CD14-positive monocyte (primary cell): ENCODE measurements around the gene IRF7. TPM values are rescaled to one million over a fixed set of nuclear protein-coding genes. Genes with fewer than 3 reads are reported as not detected.

Experiments
- DNase-seq, 3 donors: peaks; one replicate each; pipeline ENCODE4 v3.0.0-alpha.2; 2011 to 2022
- H2AFZ ChIP-seq: 2 replicates; pipeline ENCODE4 v1.6.0; 2012; ENCODE audit warnings: mild to moderate bottlenecking, low read depth, low read length, inconsistent platforms; ENCODE audit not compliant: insufficient read depth, poor library complexity, severe bottlenecking
- H3K27ac ChIP-seq, 2 donors: 1 replicate in 1 of 2; 2 replicates in 1 of 2; pipeline ENCODE4 v1.5.1; 2012 to 2013; ENCODE audit warnings: low read length in 2 of 2, control low read depth in 1 of 2, inconsistent platforms in 1 of 2, low read depth in 1 of 2, mild to moderate bottlenecking in 1 of 2
- H3K27me3 ChIP-seq, 2 donors: one replicate each; pipeline versions ENCODE4 v1.6.0 to v1.6.1; 2011 to 2013; ENCODE audit warnings: low read length in 2 of 2; ENCODE audit not compliant: control insufficient read depth in 2 of 2, insufficient read depth in 2 of 2
- H3K36me3 ChIP-seq, 2 donors: replicated peaks in 1 of 2; 1 replicate in 1 of 2; 2 replicates in 1 of 2; pipeline versions ENCODE4 v1.5.1 to v1.6.1; 2012 to 2013; ENCODE audit warnings: low read length in 2 of 2, control low read depth in 1 of 2, inconsistent platforms in 1 of 2, mild to moderate bottlenecking in 1 of 2; ENCODE audit not compliant: insufficient read depth in 2 of 2, control insufficient read depth in 1 of 2
- H3K4me1 ChIP-seq, 2 donors: 1 replicate in 1 of 2; 2 replicates in 1 of 2; pipeline versions ENCODE4 v1.5.1 to v1.6.1; 2012 to 2013; ENCODE audit warnings: low read length in 2 of 2, control low read depth in 1 of 2, inconsistent platforms in 1 of 2, mild to moderate bottlenecking in 1 of 2, moderate library complexity in 1 of 2; ENCODE audit not compliant: insufficient read depth in 2 of 2, control insufficient read depth in 1 of 2
- H3K4me2 ChIP-seq: replicated peaks from 2 replicates; pipeline ENCODE3; 2012; ENCODE audit warnings: low read length, moderate library complexity, mild to moderate bottlenecking; ENCODE audit not compliant: poor library complexity, severe bottlenecking; ENCODE audit errors: extremely low read depth
- H3K4me3 ChIP-seq, 3 experiments: fragments of 200-600 bp in 1 of 3; sonication (generic) in 1 of 3; replicated peaks in 1 of 3; 1 replicate in 2 of 3; 2 replicates in 1 of 3; pipeline ENCODE4 v1.5.1; 2011 to 2013; ENCODE audit warnings: low read length in 3 of 3, mild to moderate bottlenecking in 3 of 3, control low read depth in 2 of 3, low read depth in 2 of 3, inconsistent platforms in 1 of 3, moderate library complexity in 1 of 3
- H3K79me2 ChIP-seq: 2 replicates; pipeline ENCODE4 v1.6.0; 2012; ENCODE audit warnings: mild to moderate bottlenecking, control low read depth, inconsistent platforms, low read length, moderate library complexity; ENCODE audit not compliant: insufficient read depth
- H3K9ac ChIP-seq: 2 replicates; pipeline ENCODE4 v1.6.0; 2017; ENCODE audit warnings: low read length, mild to moderate bottlenecking; ENCODE audit not compliant: insufficient read depth, poor library complexity, severe bottlenecking
- H3K9me3 ChIP-seq, 2 donors: replicated peaks in 1 of 2; 1 replicate in 1 of 2; 2 replicates in 1 of 2; pipeline versions ENCODE4 v1.5.1 to v1.6.1; 2012 to 2013; ENCODE audit warnings: low read length in 2 of 2, control low read depth in 1 of 2; ENCODE audit not compliant: control insufficient read depth in 1 of 2, insufficient read depth in 1 of 2
- H4K20me1 ChIP-seq: 2 replicates; pipeline ENCODE4 v1.6.0; 2012; ENCODE audit warnings: mild to moderate bottlenecking, low read length, control low read depth, moderate library complexity; ENCODE audit not compliant: insufficient read depth
- H3K27ac Mint-ChIP-seq, 7 donors: one replicate each; pipeline ENCODE4 v1.8.0; 2020; ENCODE audit warnings: mild to moderate bottlenecking in 7 of 7, mixed read lengths in 7 of 7, moderate library complexity in 6 of 7, inconsistent platforms in 2 of 7
- H3K27me3 Mint-ChIP-seq, 3 donors: one replicate each; pipeline ENCODE4 v1.8.0; 2021 to 2022; ENCODE audit warnings: low read depth in 3 of 3, mild to moderate bottlenecking in 3 of 3, mixed read lengths in 3 of 3, moderate library complexity in 3 of 3, inconsistent platforms in 1 of 3
- H3K36me3 Mint-ChIP-seq, 2 donors: one replicate each; pipeline ENCODE4 v1.8.0; 2020; ENCODE audit warnings: mixed read lengths in 2 of 2, inconsistent platforms in 1 of 2, mild to moderate bottlenecking in 1 of 2
- H3K4me1 Mint-ChIP-seq: one replicate; pipeline ENCODE4 v1.8.0; 2020; ENCODE audit warnings: mild to moderate bottlenecking, mixed read lengths
- H3K4me3 Mint-ChIP-seq, 2 donors: one replicate each; pipeline ENCODE4 v1.8.0; 2020; ENCODE audit warnings: mild to moderate bottlenecking in 2 of 2, mixed read lengths in 2 of 2, moderate library complexity in 1 of 2
- H3K9me3 Mint-ChIP-seq, 7 donors: one replicate each; pipeline ENCODE4 v1.8.0; 2020 to 2022; ENCODE audit warnings: mixed read lengths in 7 of 7, mild to moderate bottlenecking in 6 of 7, moderate library complexity in 6 of 7, inconsistent platforms in 2 of 7
- CTCF ChIP-seq: fragments of 200-600 bp; IDR thresholded peaks from one replicate; pipeline ENCODE4 v1.8.0; 2022; ENCODE audit warnings: antibody characterized with exemption, mild to moderate bottlenecking
- WGBS: methylation state at CpG from one replicate; pipeline ENCODE4 v1.1.5; 2013; ENCODE audit warnings: missing lambda C conversion rate; ENCODE audit not compliant: insufficient coverage; 5-methylcytosine and 5-hydroxymethylcytosine counted together
- intact Hi-C, 2 donors: fragments of 100-400 bp; cut with micrococcal nuclease; formaldehyde crosslinking; loops; one replicate each; pipeline versions ENCODE4 v1.15.0 to v1.15.1; 2023
- polyA plus RNA-seq, 3 donors: library from polyadenylated mRNA; depleted of rRNA in 1 of 3; unstranded in 2 of 3; stranded (reverse) in 1 of 3; fragments of 300-500 nt in 2 of 3; fragments of >200 nt in 1 of 3; fragmentation: Illumina TruSeq in 2 of 3; gene quantifications; 1 replicate in 2 of 3; 2 replicates in 1 of 3; pipeline ENCODE4 v1.2.3, GENCODE V29; 2012 to 2021

Gene IRF7
- polyA plus RNA-seq, 3 donors = 38.6 to 125 (median 42.9) TPM

DNA sequence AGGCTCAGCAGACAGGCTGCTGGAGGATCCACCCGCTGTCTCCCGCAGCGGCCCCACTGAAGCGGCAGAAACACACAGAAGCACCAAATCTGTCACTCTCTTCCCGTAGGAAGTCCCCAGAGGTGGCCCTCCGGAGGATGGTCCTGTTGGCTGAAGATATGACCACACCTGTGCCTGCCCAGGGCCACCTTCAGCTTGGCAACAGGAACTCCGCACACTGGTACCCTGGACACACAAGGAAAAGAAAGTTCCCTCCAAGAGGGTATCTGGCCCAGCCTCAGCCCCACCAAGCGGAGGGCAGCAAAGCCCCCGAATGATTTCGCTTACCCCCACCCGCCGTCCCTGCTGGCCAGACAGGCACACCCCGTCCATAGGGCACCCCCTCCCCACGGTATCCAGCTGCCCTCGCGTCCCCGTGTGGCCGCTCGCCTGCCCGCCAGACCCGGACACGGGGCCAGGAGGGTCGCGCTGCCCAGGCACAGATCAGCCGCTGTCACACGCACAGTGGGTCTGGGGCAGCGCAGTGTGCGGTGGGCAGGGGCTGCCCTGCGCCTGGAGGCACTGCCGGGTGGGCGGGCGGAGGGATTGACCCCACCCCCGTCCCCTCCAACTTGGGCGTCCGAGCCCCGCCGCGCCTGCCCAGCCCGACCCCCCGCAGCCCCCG, 48.0 kb downstream of the IRF7 start:
- peaks cover 9 to 19% of the 10 kb centered on the region in 2 donors for H3K4me1 ChIP-seq
- peak overlapping the region; percentile 89 for H3K4me2 ChIP-seq
- H3K36me3 Mint-ChIP-seq = peaks cover 5 to 12% of the 10 kb centered on the region in 2 donors
- peaks cover 8% of the 10 kb centered on the region for H4K20me1 ChIP-seq
- no peak overlapping the region for H3K27ac ChIP-seq
- H2AFZ ChIP-seq = peak overlapping the region; percentile 67
- no peaks in the 10 kb centered on the region for H3K9me3 ChIP-seq
- H3K27me3 Mint-ChIP-seq = peaks cover 16 to 49% (median 46%) of the 10 kb centered on the region in 3 donors
- H3K4me3 ChIP-seq = peak overlapping the region in 1 of 3 experiments; percentile 73
- H3K4me1 Mint-ChIP-seq = peaks cover 8% of the 10 kb centered on the region
- H3K4me3 Mint-ChIP-seq = peak overlapping the region; percentile 66 to 85
- intact Hi-C loops = no loop called here
- TF ChIP-seq CTCF = no peak
- no peak for DNase-seq
- peak overlapping the region in 1 of 7 donors; percentile 21 for H3K27ac Mint-ChIP-seq
- H3K79me2 ChIP-seq = no peaks in the 10 kb centered on the region
- H3K9ac ChIP-seq = no peak overlapping the region
- H3K9me3 Mint-ChIP-seq = peaks cover 0 to 13% (median 0%) of the 10 kb centered on the region in 7 donors
- peaks cover 0 to 30% of the 10 kb centered on the region in 2 donors for H3K27me3 ChIP-seq
- H3K36me3 ChIP-seq = peaks cover 0 to 11% of the 10 kb centered on the region in 2 donors
- WGBS = 31% methylated on average over 40 of the region's 41 CpGs

DNA sequence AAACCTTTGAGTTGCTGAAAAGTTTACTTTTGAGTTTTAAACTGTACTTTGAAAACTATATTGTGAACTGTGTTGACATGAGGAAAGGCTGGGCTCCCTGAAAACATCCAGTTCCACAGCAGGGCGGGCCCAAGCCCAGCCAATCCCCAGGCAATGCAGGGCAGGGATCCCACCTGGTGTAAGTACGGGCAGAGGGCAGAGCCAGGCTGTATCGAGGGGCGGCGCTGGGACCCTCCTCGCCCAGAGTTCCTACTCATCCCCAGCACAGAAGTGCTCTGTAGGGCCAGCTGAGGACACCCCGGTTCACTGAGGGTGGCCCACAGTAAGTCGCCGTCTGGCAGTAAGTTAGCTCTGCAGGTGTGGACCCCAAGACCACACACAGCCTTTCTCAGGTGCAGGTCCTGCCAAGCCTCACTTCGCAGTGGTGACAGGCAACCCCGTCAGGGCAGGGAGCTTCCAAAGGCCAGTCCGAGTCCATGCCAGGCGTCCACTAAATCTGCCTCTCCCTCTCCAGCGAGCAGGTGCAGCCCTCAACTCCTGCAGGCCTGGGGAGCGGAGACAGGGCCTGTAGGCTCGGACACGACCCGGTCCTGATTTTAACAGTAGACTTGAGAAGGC, 48.6 kb downstream of the IRF7 start:
- peaks cover 0 to 30% of the 10 kb centered on the region in 2 donors for H3K27me3 ChIP-seq
- H3K4me1 ChIP-seq = peaks cover 9 to 25% of the 10 kb centered on the region in 2 donors
- H4K20me1 ChIP-seq = peaks cover 15% of the 10 kb centered on the region
- WGBS = 92% methylated on average over 18 of the region's 18 CpGs
- TF ChIP-seq CTCF = no peak
- peaks cover 0 to 13% (median 0%) of the 10 kb centered on the region in 7 donors for H3K9me3 Mint-ChIP-seq
- peaks cover 5 to 12% of the 10 kb centered on the region in 2 donors for H3K36me3 Mint-ChIP-seq
- peaks cover 8% of the 10 kb centered on the region for H3K4me1 Mint-ChIP-seq
- H3K4me3 ChIP-seq = no peak overlapping the region
- peak overlapping the region in 1 of 2 donors; percentile 85 for H3K4me3 Mint-ChIP-seq
- no peak overlapping the region for H3K4me2 ChIP-seq
- no peak overlapping the region for H3K27ac Mint-ChIP-seq
- peaks cover 0 to 11% of the 10 kb centered on the region in 2 donors for H3K36me3 ChIP-seq
- no peaks in the 10 kb centered on the region for H3K79me2 ChIP-seq
- H3K27ac ChIP-seq = no peak overlapping the region
- intact Hi-C loops = no loop called here
- H2AFZ ChIP-seq = no peak overlapping the region
- H3K27me3 Mint-ChIP-seq = peaks cover 15 to 43% (median 40%) of the 10 kb centered on the region in 3 donors
- DNase-seq = no peak
- no peak overlapping the region for H3K9ac ChIP-seq
- no peaks in the 10 kb centered on the region for H3K9me3 ChIP-seq
